HEK293 (cell line): ENCODE data around the gene C3.

Source experiments
- AEBP2 ChIP-seq: fragments of 450-650 bp; formaldehyde crosslinking; IDR thresholded peaks from 2 replicates; pipeline ENCODE4 v1.5.1; 2016; ENCODE audit warnings: missing biosample characterization, missing genetic modification characterization, borderline replicate concordance
- ATF2 ChIP-seq: fragments of 450-650 bp; formaldehyde crosslinking; IDR thresholded peaks from 2 replicates; pipeline ENCODE4 v1.5.1; 2016; ENCODE audit warnings: missing biosample characterization, missing genetic modification characterization, low read depth
- GLI2 ChIP-seq: fragments of 450-650 bp; formaldehyde crosslinking; IDR thresholded peaks from 2 replicates; pipeline ENCODE4; 2017; ENCODE audit warnings: missing biosample characterization, missing genetic modification characterization, low read depth, borderline replicate concordance
- HOXC10 ChIP-seq: sonication (generic); formaldehyde crosslinking; IDR thresholded peaks from 2 replicates; pipeline ENCODE4 v1.8.1; 2023; ENCODE audit warnings: mild to moderate bottlenecking, missing genetic modification reagents
- HOXD13 ChIP-seq: sonication (generic); formaldehyde crosslinking; IDR thresholded peaks from 2 replicates; pipeline ENCODE4 v1.8.0; 2022; ENCODE audit warnings: missing genetic modification reagents, borderline replicate concordance
- KLF8 ChIP-seq: fragments of 450-650 bp; formaldehyde crosslinking; IDR thresholded peaks from 2 replicates; pipeline ENCODE4 v1.5.1; 2016; ENCODE audit warnings: missing biosample characterization, missing genetic modification characterization
- PBX3 ChIP-seq: sonication (generic); formaldehyde crosslinking; IDR thresholded peaks from 2 replicates; pipeline ENCODE4 v1.8.1; 2022; ENCODE audit warnings: mild to moderate bottlenecking, moderate library complexity, missing genetic modification reagents
- PRDM10 ChIP-seq: fragments of 450-650 bp; formaldehyde crosslinking; IDR thresholded peaks from 2 replicates; pipeline ENCODE4 v1.5.1; 2016; ENCODE audit warnings: missing biosample characterization, missing genetic modification characterization
- REPIN1 ChIP-seq: fragments of 450-650 bp; formaldehyde crosslinking; IDR thresholded peaks from 2 replicates; pipeline ENCODE4 v1.5.1; 2017; ENCODE audit warnings: missing biosample characterization, missing genetic modification characterization, low read depth
- REST ChIP-seq: fragments of 450-650 bp; formaldehyde crosslinking; IDR thresholded peaks from 2 replicates; pipeline ENCODE4 v1.5.1; 2016; ENCODE audit warnings: missing biosample characterization, missing genetic modification characterization
- SALL2 ChIP-seq: fragments of 450-650 bp; formaldehyde crosslinking; IDR thresholded peaks from 2 replicates; pipeline ENCODE4 v1.5.0; 2017; ENCODE audit warnings: missing biosample characterization, mild to moderate bottlenecking, missing genetic modification characterization, borderline replicate concordance
- ZBTB20 ChIP-seq: fragments of 450-650 bp; formaldehyde crosslinking; IDR thresholded peaks from 2 replicates; pipeline ENCODE4 v1.5.1; 2016; ENCODE audit warnings: missing biosample characterization, missing genetic modification characterization
- ZBTB48 ChIP-seq: fragments of 450-650 bp; formaldehyde crosslinking; IDR thresholded peaks from 2 replicates; pipeline ENCODE4 v1.5.1; 2016; ENCODE audit warnings: missing biosample characterization, missing genetic modification characterization
- ZFP41 ChIP-seq: fragments of 450-650 bp; formaldehyde crosslinking; IDR thresholded peaks from 2 replicates; pipeline ENCODE4 v1.5.1; 2016; ENCODE audit warnings: missing biosample characterization, missing genetic modification characterization, borderline replicate concordance
- ZNF24 ChIP-seq: fragments of 450-650 bp; formaldehyde crosslinking; IDR thresholded peaks from 2 replicates; pipeline ENCODE4 v1.5.1; 2016; ENCODE audit warnings: missing biosample characterization, missing genetic modification characterization
- ZNF280C ChIP-seq: fragments of 450-650 bp; formaldehyde crosslinking; IDR thresholded peaks from 2 replicates; pipeline ENCODE4 v1.5.1; 2016; ENCODE audit warnings: missing biosample characterization, missing genetic modification characterization
- ZNF391 ChIP-seq: fragments of 450-650 bp; formaldehyde crosslinking; IDR thresholded peaks from 2 replicates; pipeline ENCODE4 v1.5.1; 2016; ENCODE audit warnings: low read depth, missing biosample characterization, missing genetic modification characterization, borderline replicate concordance
- ZNF404 ChIP-seq: fragments of 450-650 bp; formaldehyde crosslinking; IDR thresholded peaks from 2 replicates; pipeline ENCODE4 v1.5.1; 2017; ENCODE audit warnings: missing biosample characterization, missing genetic modification characterization
- ZNF529 ChIP-seq: fragments of 450-650 bp; formaldehyde crosslinking; IDR thresholded peaks from 2 replicates; pipeline ENCODE4 v1.5.1; 2017; ENCODE audit warnings: missing genetic modification characterization, missing biosample characterization; ENCODE audit not compliant: insufficient replicate concordance
- ZNF530 ChIP-seq: fragments of 450-650 bp; formaldehyde crosslinking; IDR thresholded peaks from 2 replicates; pipeline ENCODE4 v1.5.1; 2016; ENCODE audit warnings: low read depth, missing biosample characterization, missing genetic modification characterization
- ZNF555 ChIP-seq: fragments of 450-650 bp; formaldehyde crosslinking; conservative IDR thresholded peaks from 2 replicates; pipeline ENCODE4 v1.5.1; 2017; ENCODE audit warnings: missing biosample characterization, mild to moderate bottlenecking, missing genetic modification characterization, inconsistent platforms
- ZNF561 ChIP-seq: fragments of 450-650 bp; IDR thresholded peaks from 2 replicates; pipeline ENCODE4 v1.5.1; 2018; ENCODE audit warnings: missing biosample characterization, missing genetic modification characterization, borderline replicate concordance
- ZNF585B ChIP-seq: fragments of 450-650 bp; formaldehyde crosslinking; IDR thresholded peaks from 2 replicates; pipeline ENCODE4 v1.5.1; 2016; ENCODE audit warnings: missing biosample characterization, missing genetic modification characterization
- ZNF626 ChIP-seq: fragments of 450-650 bp; sonication (Bioruptor Pico); formaldehyde crosslinking; IDR thresholded peaks from 2 replicates; pipeline ENCODE4 v1.5.1; 2018; ENCODE audit warnings: missing biosample characterization, missing genetic modification characterization, inconsistent platforms
- ZNF670 ChIP-seq: fragments of 450-650 bp; formaldehyde crosslinking; IDR thresholded peaks from 2 replicates; pipeline ENCODE4 v1.5.1; 2016; ENCODE audit warnings: missing biosample characterization, missing genetic modification characterization, low read depth
- ZNF768 ChIP-seq: fragments of 450-650 bp; formaldehyde crosslinking; IDR thresholded peaks from 2 replicates; pipeline ENCODE4 v1.5.1; 2018; ENCODE audit warnings: missing biosample characterization, mild to moderate bottlenecking, missing genetic modification characterization

Gene C3

GRCh38 chr19:6737284-6737872 is 16.9 kb upstream of the C3 start, which contains the start of gene GPR108 (continued):
- no peak for TF ChIP-seq ZNF626 (tag by site-specific recombination)
- no peak for TF ChIP-seq ZNF555
- no peak for TF ChIP-seq ATF2 (tag by site-specific recombination)
- no peak for TF ChIP-seq GLI2 (tag by site-specific recombination)
- peak; percentile 88; the same call in 1 of the 2 replicates for TF ChIP-seq ZNF391 (tag by site-specific recombination)
- TF ChIP-seq ZNF24 (tag by site-specific recombination): peak; percentile 74; the same call in 1 of the 2 replicates
- TF ChIP-seq HOXC10 (CRISPR knock-in tag): no peak
- no peak for TF ChIP-seq AEBP2 (tag by site-specific recombination)
- TF ChIP-seq ZNF280C (tag by site-specific recombination): no peak
- peak; percentile 23; the same call in 1 of the 2 replicates for TF ChIP-seq REPIN1 (tag by site-specific recombination)
- TF ChIP-seq ZBTB20: peak; percentile 32; the same call in 1 of the 2 replicates
- TF ChIP-seq PRDM10 (tag by site-specific recombination): peak; percentile 100
- TF ChIP-seq ZBTB48 (tag by site-specific recombination): peak; percentile 23; the same call in 1 of the 2 replicates
- TF ChIP-seq ZNF529 (tag by site-specific recombination): no peak
- no peak for TF ChIP-seq ZNF585B (tag by site-specific recombination)
- peak; percentile 95 for TF ChIP-seq PBX3 (CRISPR knock-in tag)
- TF ChIP-seq ZFP41 (tag by site-specific recombination): no peak
- TF ChIP-seq ZNF404 (tag by site-specific recombination): no peak
- no peak for TF ChIP-seq SALL2 (tag by site-specific recombination)
- peak; percentile 83; the same call in 1 of the 2 replicates for TF ChIP-seq ZNF561 (tag by site-specific recombination)
- TF ChIP-seq ZNF670 (tag by site-specific recombination): no peak
- TF ChIP-seq REST (tag by site-specific recombination): 0 out of 2 replicates have a peak, but pooled peaks have one; percentile 35
- no peak for TF ChIP-seq ZNF768 (tag by site-specific recombination)
- no peak for TF ChIP-seq HOXD13 (CRISPR knock-in tag)
- peak; percentile 89 for TF ChIP-seq KLF8 (tag by site-specific recombination)
- TF ChIP-seq ZNF530 (tag by site-specific recombination): no peak
